Liver (tissue), 2 donors: Measurements from ENCODE around the gene PRKD1.

Experiments used
- CTCF ChIP-seq: fragments of 150-350 bp; IDR thresholded peaks from 2 replicates; pipeline ENCODE4 v1.5.1; 2017; ENCODE audit warnings: improper control_type of control experiment, low read depth, low read length; ENCODE audit not compliant: missing input control
- MAX ChIP-seq: IDR thresholded peaks from 2 replicates; pipeline ENCODE4 v1.6.1; 2016; ENCODE audit warnings: antibody characterized with exemption
- TF ChIP-seq, protein P1 (sequence below): IDR thresholded peaks from 2 replicates; pipeline ENCODE4 v1.6.1; 2016; ENCODE audit warnings: antibody characterized with exemption, mild to moderate bottlenecking
- donor health status: healthy.

DNA sequence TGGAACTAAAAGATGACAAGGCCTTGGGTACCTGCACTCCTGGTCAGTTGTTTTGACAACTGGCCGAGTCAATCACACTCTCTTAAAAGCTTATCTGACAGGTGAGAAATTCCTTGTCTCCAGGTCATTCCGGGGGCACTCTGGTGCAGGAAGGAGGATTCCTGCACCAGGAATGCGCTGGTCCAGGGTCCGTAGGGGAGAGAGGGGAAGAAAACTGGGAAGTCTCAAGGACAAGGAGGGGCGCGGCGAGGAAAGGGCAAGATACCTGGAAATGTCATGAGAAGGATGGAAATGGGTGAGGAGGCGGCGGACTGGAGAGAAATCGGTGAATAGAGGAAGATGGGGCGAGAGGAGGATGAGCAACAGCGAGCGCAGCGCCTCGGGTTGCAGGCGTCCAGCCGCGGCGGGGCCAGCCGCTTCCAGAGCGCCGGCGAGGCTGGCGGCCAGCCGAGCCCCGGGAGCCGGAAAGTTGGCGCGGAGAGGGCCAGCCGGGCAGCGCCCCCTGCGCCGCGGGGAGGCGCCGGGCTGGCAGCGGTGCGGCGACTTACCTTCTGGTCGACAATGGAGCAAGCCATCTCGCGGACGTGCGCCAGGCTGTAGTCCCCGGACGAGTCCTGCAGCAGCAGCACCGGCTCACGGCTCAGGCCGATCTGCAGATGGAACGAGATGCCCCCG is 809 bp downstream of the PRKD1 start:
- no peak for TF ChIP-seq CTCF
- TF ChIP-seq, protein P1, sequence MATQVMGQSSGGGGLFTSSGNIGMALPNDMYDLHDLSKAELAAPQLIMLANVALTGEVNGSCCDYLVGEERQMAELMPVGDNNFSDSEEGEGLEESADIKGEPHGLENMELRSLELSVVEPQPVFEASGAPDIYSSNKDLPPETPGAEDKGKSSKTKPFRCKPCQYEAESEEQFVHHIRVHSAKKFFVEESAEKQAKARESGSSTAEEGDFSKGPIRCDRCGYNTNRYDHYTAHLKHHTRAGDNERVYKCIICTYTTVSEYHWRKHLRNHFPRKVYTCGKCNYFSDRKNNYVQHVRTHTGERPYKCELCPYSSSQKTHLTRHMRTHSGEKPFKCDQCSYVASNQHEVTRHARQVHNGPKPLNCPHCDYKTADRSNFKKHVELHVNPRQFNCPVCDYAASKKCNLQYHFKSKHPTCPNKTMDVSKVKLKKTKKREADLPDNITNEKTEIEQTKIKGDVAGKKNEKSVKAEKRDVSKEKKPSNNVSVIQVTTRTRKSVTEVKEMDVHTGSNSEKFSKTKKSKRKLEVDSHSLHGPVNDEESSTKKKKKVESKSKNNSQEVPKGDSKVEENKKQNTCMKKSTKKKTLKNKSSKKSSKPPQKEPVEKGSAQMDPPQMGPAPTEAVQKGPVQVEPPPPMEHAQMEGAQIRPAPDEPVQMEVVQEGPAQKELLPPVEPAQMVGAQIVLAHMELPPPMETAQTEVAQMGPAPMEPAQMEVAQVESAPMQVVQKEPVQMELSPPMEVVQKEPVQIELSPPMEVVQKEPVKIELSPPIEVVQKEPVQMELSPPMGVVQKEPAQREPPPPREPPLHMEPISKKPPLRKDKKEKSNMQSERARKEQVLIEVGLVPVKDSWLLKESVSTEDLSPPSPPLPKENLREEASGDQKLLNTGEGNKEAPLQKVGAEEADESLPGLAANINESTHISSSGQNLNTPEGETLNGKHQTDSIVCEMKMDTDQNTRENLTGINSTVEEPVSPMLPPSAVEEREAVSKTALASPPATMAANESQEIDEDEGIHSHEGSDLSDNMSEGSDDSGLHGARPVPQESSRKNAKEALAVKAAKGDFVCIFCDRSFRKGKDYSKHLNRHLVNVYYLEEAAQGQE = no peak
- TF ChIP-seq MAX = no peak
